22Rv1 (cell line): Measurements from ENCODE around the gene BRD3.

Source experiments
- ZFX ChIP-seq: fragments of 450-650 bp; IDR thresholded peaks from 2 replicates; pipeline ENCODE4 v1.6.1; 2017; ENCODE audit warnings: antibody characterized with exemption, borderline replicate concordance
- TF ChIP-seq, protein P1 (sequence below): fragments of 450-650 bp; IDR thresholded peaks from 2 replicates; pipeline ENCODE4 v1.5.1; 2017; ENCODE audit warnings: mild to moderate bottlenecking

DNA sequence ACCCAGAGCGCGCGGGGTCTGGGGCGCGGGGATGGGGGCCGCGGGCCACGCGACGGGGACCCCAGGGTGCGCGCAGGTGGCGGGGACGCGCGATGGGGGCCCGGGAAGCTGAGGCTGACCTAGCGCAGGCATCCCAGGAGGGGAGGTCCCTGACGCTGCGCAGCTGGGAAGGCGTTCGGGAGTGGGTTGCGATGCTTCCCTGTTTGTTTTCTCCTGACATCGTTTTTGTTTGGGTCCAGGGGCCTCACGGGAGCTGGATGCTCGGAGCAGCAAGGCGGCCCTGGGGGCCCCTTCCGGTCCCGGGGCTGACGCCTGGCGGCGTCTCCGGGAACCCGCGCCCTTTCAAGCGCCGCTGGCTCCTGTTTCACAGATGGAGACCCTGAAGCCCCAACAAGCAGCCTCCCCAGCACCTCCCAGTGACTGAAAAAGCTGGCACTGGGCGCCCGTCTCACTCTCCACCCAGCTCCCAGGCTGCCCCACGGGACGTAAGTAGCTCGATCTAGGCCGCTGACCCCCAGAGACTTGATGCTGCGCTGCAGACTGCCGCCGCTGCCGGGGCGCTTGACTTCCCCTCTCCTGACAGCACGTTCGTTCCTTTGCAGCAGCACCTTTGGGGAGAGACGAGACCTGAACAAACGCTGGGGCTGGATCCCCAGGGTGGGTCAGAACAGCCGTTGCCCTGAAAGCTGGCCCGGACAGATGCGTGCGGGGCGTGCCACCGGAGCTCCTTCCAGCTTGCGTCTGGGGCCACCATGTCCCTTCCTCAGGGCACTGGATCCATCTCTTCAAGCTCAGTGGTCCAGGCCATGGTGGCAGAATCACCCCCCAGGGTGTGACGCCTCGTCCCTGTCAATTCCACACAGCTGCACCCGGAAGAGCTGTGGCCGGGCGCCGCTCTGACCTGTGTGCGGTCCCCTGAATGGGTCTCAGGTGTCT lies 42.0 kb downstream of the BRD3 start:
- TF ChIP-seq ZFX, result no peak
- TF ChIP-seq, protein P1, sequence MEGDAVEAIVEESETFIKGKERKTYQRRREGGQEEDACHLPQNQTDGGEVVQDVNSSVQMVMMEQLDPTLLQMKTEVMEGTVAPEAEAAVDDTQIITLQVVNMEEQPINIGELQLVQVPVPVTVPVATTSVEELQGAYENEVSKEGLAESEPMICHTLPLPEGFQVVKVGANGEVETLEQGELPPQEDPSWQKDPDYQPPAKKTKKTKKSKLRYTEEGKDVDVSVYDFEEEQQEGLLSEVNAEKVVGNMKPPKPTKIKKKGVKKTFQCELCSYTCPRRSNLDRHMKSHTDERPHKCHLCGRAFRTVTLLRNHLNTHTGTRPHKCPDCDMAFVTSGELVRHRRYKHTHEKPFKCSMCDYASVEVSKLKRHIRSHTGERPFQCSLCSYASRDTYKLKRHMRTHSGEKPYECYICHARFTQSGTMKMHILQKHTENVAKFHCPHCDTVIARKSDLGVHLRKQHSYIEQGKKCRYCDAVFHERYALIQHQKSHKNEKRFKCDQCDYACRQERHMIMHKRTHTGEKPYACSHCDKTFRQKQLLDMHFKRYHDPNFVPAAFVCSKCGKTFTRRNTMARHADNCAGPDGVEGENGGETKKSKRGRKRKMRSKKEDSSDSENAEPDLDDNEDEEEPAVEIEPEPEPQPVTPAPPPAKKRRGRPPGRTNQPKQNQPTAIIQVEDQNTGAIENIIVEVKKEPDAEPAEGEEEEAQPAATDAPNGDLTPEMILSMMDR, result no peak
